Immature natural killer cell (primary cell): ENCODE measurements around the gene CSNK1G1. TPM values are rescaled to one million over a fixed set of nuclear protein-coding genes. Genes with fewer than 3 reads are reported as not detected.
"Not testable (repeated sequence)": the region's sequence is repeated elsewhere in the genome, so short reads cannot be mapped to it uniquely, and the experiment has no call there.

Experiments
- DNase-seq, 3 donors: peaks; one replicate each; pipeline ENCODE4 v3.0.0; 2022; ENCODE audit warnings: mixed read lengths in 1 of 3
- H3K27ac Mint-ChIP-seq, 6 donors: one replicate each; pipeline ENCODE4 v1.8.0; 2020; ENCODE audit warnings: mixed read lengths in 6 of 6, mild to moderate bottlenecking in 5 of 6, inconsistent platforms in 4 of 6, moderate library complexity in 3 of 6
- H3K27me3 Mint-ChIP-seq, 3 donors: one replicate each; pipeline ENCODE4 v1.8.0; 2020 to 2021; ENCODE audit warnings: low read depth in 3 of 3, mild to moderate bottlenecking in 3 of 3, mixed read lengths in 3 of 3, moderate library complexity in 3 of 3, inconsistent platforms in 1 of 3
- H3K36me3 Mint-ChIP-seq, 3 donors: one replicate each; pipeline ENCODE4 v1.8.0; 2020; ENCODE audit warnings: mixed read lengths in 3 of 3, inconsistent platforms in 2 of 3, mild to moderate bottlenecking in 2 of 3
- H3K4me1 Mint-ChIP-seq, 2 donors: one replicate each; pipeline ENCODE4 v1.8.0; 2020; ENCODE audit warnings: inconsistent platforms in 2 of 2, mild to moderate bottlenecking in 2 of 2, mixed read lengths in 2 of 2, moderate library complexity in 1 of 2
- H3K4me3 Mint-ChIP-seq, 5 donors: one replicate each; pipeline ENCODE4 v1.8.0; 2020; ENCODE audit warnings: mild to moderate bottlenecking in 5 of 5, mixed read lengths in 5 of 5, inconsistent platforms in 3 of 5, moderate library complexity in 3 of 5
- H3K9me3 Mint-ChIP-seq, 6 donors: one replicate each; pipeline ENCODE4 v1.8.0; 2020; ENCODE audit warnings: mild to moderate bottlenecking in 6 of 6, mixed read lengths in 6 of 6, inconsistent platforms in 4 of 6, moderate library complexity in 3 of 6
- polyA plus RNA-seq, 3 donors: library from polyadenylated mRNA; unstranded; fragments of 300-500 nt; fragmentation: Illumina TruSeq; gene quantifications; one replicate each; pipeline ENCODE4 v1.2.3, GENCODE V29; 2021

Gene CSNK1G1
- polyA plus RNA-seq, 3 donors from 2014 or later = 9.7 to 18.5 (median 11.6) TPM

GRCh38 chr15:64341961-64342360, 14.0 kb downstream of the CSNK1G1 start:
- peak overlapping the region in 1 of 6 donors; percentile 59 for H3K27ac Mint-ChIP-seq

GRCh38 chr15:64340355-64340754, 15.6 kb downstream of the CSNK1G1 start:
- peak overlapping the region in 1 of 6 donors; percentile 46 for H3K27ac Mint-ChIP-seq
- no peak overlapping the region for H3K4me3 Mint-ChIP-seq

More at GRCh38 chr15:64341961-64342360, 14.0 kb downstream of the CSNK1G1 start:
- H3K36me3 Mint-ChIP-seq = peaks cover 0 to 8% (median 0%) of the 10 kb centered on the region in 3 donors
- H3K4me3 Mint-ChIP-seq = no peak overlapping the region
- no peak for DNase-seq
- H3K9me3 Mint-ChIP-seq = no peaks in the 10 kb centered on the region
- peaks cover 12 to 30% of the 10 kb centered on the region in 2 donors for H3K4me1 Mint-ChIP-seq
- no peaks in the 10 kb centered on the region for H3K27me3 Mint-ChIP-seq

GRCh38 chr15:64337761-64338160, 18.2 kb downstream of the CSNK1G1 start:
- Mint-ChIP-seq H3K36me3 (peaks cover 0 to 8% (median 0%) of the 10 kb centered on the region in 3 donors), H3K4me1 (peaks cover 24 to 45% of the 10 kb centered on the region in 2 donors), H3K9me3 (no peaks in the 10 kb centered on the region), H3K27me3 (no peaks in the 10 kb centered on the region), H3K27ac (peak overlapping the region in 2 of 6 donors; percentile 17 to 46), H3K4me3 (no peak overlapping the region)
- no peak for DNase-seq

More at GRCh38 chr15:64340355-64340754, 15.6 kb downstream of the CSNK1G1 start:
- peaks cover 13 to 41% of the 10 kb centered on the region in 2 donors for H3K4me1 Mint-ChIP-seq
- no peaks in the 10 kb centered on the region for H3K9me3 Mint-ChIP-seq
- no peak for DNase-seq
- H3K36me3 Mint-ChIP-seq = peaks cover 0 to 8% (median 0%) of the 10 kb centered on the region in 3 donors
- H3K27me3 Mint-ChIP-seq = no peaks in the 10 kb centered on the region

GRCh38 chr15:64333986-64334929, 21.7 kb downstream of the CSNK1G1 start:
- no peak for DNase-seq
- H3K4me3 Mint-ChIP-seq = peak overlapping the region in 1 of 5 donors; percentile 15
- H3K4me1 Mint-ChIP-seq = peaks cover 20 to 38% of the 10 kb centered on the region in 2 donors
- H3K36me3 Mint-ChIP-seq = peaks cover 0 to 3% (median 0%) of the 10 kb centered on the region in 3 donors
- no peaks in the 10 kb centered on the region for H3K9me3 Mint-ChIP-seq
- no peaks in the 10 kb centered on the region for H3K27me3 Mint-ChIP-seq
- peak overlapping the region in 5 of 6 donors; percentile 42 to 80 (median 58) for H3K27ac Mint-ChIP-seq

- no peak for DNase-seq
- Mint-ChIP-seq H3K4me3 (peak overlapping the region in 1 of 5 donors; percentile 15), H3K36me3 (peaks cover 0 to 3% (median 0%) of the 10 kb centered on the region in 3 donors), H3K27me3 (no peaks in the 10 kb centered on the region), H3K9me3 (no peaks in the 10 kb centered on the region), H3K4me1 (peaks cover 20 to 38% of the 10 kb centered on the region in 2 donors), H3K27ac (peak overlapping the region in 4 of 6 donors; percentile 42 to 80 (median 64))
Observed at GRCh38 chr15:64333516-64333915, 22.5 kb downstream of the CSNK1G1 start.

GRCh38 chr15:64331668-64332067, 24.3 kb downstream of the CSNK1G1 start:
- not testable (repeated sequence) for H3K36me3 Mint-ChIP-seq, H3K4me3 Mint-ChIP-seq, DNase-seq, H3K27ac Mint-ChIP-seq, H3K27me3 Mint-ChIP-seq, H3K9me3 Mint-ChIP-seq
- peaks cover 19 to 32% of the 10 kb centered on the region in 2 donors for H3K4me1 Mint-ChIP-seq

- not testable (repeated sequence) for H3K4me3 Mint-ChIP-seq, H3K27ac Mint-ChIP-seq, H3K36me3 Mint-ChIP-seq, H3K9me3 Mint-ChIP-seq, H3K27me3 Mint-ChIP-seq, DNase-seq
- peaks cover 1 to 22% of the 10 kb centered on the region in 2 donors for H3K4me1 Mint-ChIP-seq
Observed at GRCh38 chr15:64326975-64327374, 29.0 kb downstream of the CSNK1G1 start.

- H3K27ac Mint-ChIP-seq, H3K4me3 Mint-ChIP-seq, H3K27me3 Mint-ChIP-seq, H3K36me3 Mint-ChIP-seq, DNase-seq, H3K9me3 Mint-ChIP-seq: not testable (repeated sequence)
- H3K4me1 Mint-ChIP-seq = peaks cover 1 to 27% of the 10 kb centered on the region in 2 donors
Observed at GRCh38 chr15:64326458-64326857, 29.5 kb downstream of the CSNK1G1 start.

- no peak overlapping the region for H3K4me3 Mint-ChIP-seq
- H3K36me3 Mint-ChIP-seq = no peaks in the 10 kb centered on the region
- H3K9me3 Mint-ChIP-seq = no peaks in the 10 kb centered on the region
- no peak overlapping the region for H3K27ac Mint-ChIP-seq
- H3K27me3 Mint-ChIP-seq = no peaks in the 10 kb centered on the region
- DNase-seq = no peak
- H3K4me1 Mint-ChIP-seq = peaks cover 1 to 29% of the 10 kb centered on the region in 2 donors
Observed at GRCh38 chr15:64324165-64324877, 31.7 kb downstream of the CSNK1G1 start.

GRCh38 chr15:64315216-64315615, 40.8 kb downstream of the CSNK1G1 start:
- H3K27me3 Mint-ChIP-seq = no peaks in the 10 kb centered on the region
- peak overlapping the region in 1 of 6 donors; percentile 42 for H3K27ac Mint-ChIP-seq
- no peaks in the 10 kb centered on the region for H3K9me3 Mint-ChIP-seq
- DNase-seq = no peak
- H3K36me3 Mint-ChIP-seq = no peaks in the 10 kb centered on the region
- peaks cover 9 to 27% of the 10 kb centered on the region in 2 donors for H3K4me1 Mint-ChIP-seq
- no peak overlapping the region for H3K4me3 Mint-ChIP-seq

GRCh38 chr15:64314456-64314855, 41.5 kb downstream of the CSNK1G1 start:
- DNase-seq = no peak
- H3K4me3 Mint-ChIP-seq = no peak overlapping the region
- H3K4me1 Mint-ChIP-seq = peaks cover 9 to 35% of the 10 kb centered on the region in 2 donors
- H3K36me3 Mint-ChIP-seq = no peaks in the 10 kb centered on the region
- no peaks in the 10 kb centered on the region for H3K27me3 Mint-ChIP-seq
- H3K9me3 Mint-ChIP-seq = no peaks in the 10 kb centered on the region
- no peak overlapping the region for H3K27ac Mint-ChIP-seq

GRCh38 chr15:64311566-64311965, 44.4 kb downstream of the CSNK1G1 start:
- Mint-ChIP-seq H3K4me1 (peaks cover 9 to 44% of the 10 kb centered on the region in 2 donors), H3K36me3 (peaks cover 0 to 4% (median 0%) of the 10 kb centered on the region in 3 donors), H3K4me3 (no peak overlapping the region), H3K9me3 (no peaks in the 10 kb centered on the region), H3K27ac (no peak overlapping the region), H3K27me3 (peaks cover 0 to 2% (median 0%) of the 10 kb centered on the region in 3 donors)
- DNase-seq = no peak

GRCh38 chr15:64310036-64310435, 45.9 kb downstream of the CSNK1G1 start:
- Mint-ChIP-seq H3K36me3 (peaks cover 0 to 4% (median 0%) of the 10 kb centered on the region in 3 donors), H3K27ac (peak overlapping the region in 2 of 6 donors; percentile 31 to 41)

More at GRCh38 chr15:64310036-64310435, 45.9 kb downstream of the CSNK1G1 start:
- Mint-ChIP-seq H3K4me3 (no peak overlapping the region), H3K9me3 (no peaks in the 10 kb centered on the region), H3K4me1 (peaks cover 9 to 53% of the 10 kb centered on the region in 2 donors), H3K27me3 (peaks cover 0 to 2% (median 0%) of the 10 kb centered on the region in 3 donors)
- DNase-seq = no peak
